SJSA1 (cell line): ENCODE measurements around the gene ZHX3. TPM values are rescaled to one million over a fixed set of nuclear protein-coding genes. Genes with fewer than 3 reads are reported as not detected.

Experiments used
- DNase-seq, 2 experiments: peaks; one replicate each; pipeline ENCODE4 v3.0.0-alpha.2; 2015 to 2020; ENCODE audit warnings: low spot score in 2 of 2, low read depth in 1 of 2
- H3K27ac ChIP-seq: fragments of 250-450 bp; sonication (Bioruptor Pico); 2 replicates; pipeline ENCODE4 v1.5.1; 2020; ENCODE audit warnings: mild to moderate bottlenecking, moderate library complexity
- H3K27me3 ChIP-seq: fragments of 250-450 bp; sonication (Bioruptor Pico); replicated peaks from 2 replicates; pipeline ENCODE4 v1.5.1; 2020; ENCODE audit warnings: mild to moderate bottlenecking, moderate library complexity
- H3K36me3 ChIP-seq: fragments of 250-450 bp; sonication (Bioruptor Pico); 2 replicates; pipeline ENCODE4 v1.5.1; 2020; ENCODE audit warnings: mild to moderate bottlenecking
- H3K4me1 ChIP-seq: fragments of 250-450 bp; sonication (Bioruptor Pico); replicated peaks from 2 replicates; pipeline ENCODE4 v1.6.1; 2021; ENCODE audit warnings: mild to moderate bottlenecking
- H3K4me3 ChIP-seq: fragments of 250-450 bp; sonication (Bioruptor Pico); 2 replicates; pipeline ENCODE4 v1.5.1; 2020; ENCODE audit warnings: mild to moderate bottlenecking
- H3K9me3 ChIP-seq: fragments of 250-450 bp; sonication (Bioruptor Pico); replicated peaks from 2 replicates; pipeline ENCODE4 v1.5.1; 2020; ENCODE audit warnings: mild to moderate bottlenecking
- total RNA-seq: library from RNA; depleted of rRNA; stranded (reverse); fragments of >200 nt; shearing (Covaris generic); gene quantifications from 2 replicates; pipeline ENCODE4 v1.2.3, GENCODE V29; 2014

Gene ZHX3
- total RNA-seq, 1 experiment from 2014 or later, result 19.3 TPM

DNA sequence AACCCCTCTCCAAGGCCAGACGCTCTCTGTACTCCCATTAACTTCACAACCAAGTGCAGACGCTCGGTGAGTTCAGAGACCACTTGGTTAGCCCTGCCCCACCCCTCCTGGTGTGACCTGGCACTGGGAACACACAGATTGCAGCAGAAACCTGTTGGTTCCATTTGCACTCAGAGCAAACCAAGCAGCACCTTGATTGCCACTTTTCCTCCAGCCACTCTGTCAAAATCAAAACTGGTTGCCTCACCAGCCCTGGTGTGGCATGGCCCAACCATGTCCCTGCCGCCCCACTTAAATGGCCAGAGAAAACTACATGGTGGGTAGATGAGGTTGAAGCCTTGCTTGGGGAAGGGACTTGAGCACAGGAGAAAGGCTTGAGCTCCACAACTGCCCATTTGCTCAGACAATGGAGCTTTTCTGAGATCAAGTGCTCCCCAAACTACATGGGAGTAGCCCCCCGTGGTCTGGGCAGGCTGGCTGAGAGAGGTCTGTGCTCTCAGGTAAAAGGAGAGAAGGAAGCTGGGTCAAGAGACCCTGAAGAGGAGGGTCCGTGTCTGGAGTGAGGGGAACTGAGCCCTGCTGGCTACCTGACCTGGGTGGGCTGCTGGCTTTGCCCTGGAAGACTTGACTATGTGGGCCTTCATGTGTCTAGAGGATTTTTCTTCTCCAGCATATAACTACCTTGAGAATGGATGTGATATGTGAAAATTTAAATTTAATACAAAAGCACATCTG lies 136.8 kb downstream of the ZHX3 start:
- Histone ChIP-seq H3K27ac (no peak overlapping the region), H3K9me3 (no peaks in the 10 kb centered on the region), H3K36me3 (peaks cover 42% of the 10 kb centered on the region), H3K4me3 (no peak overlapping the region), H3K4me1 (peaks cover 28% of the 10 kb centered on the region), H3K27me3 (no peaks in the 10 kb centered on the region)
- DNase-seq, result peak in 1 of 2 experiments; percentile 26

DNA sequence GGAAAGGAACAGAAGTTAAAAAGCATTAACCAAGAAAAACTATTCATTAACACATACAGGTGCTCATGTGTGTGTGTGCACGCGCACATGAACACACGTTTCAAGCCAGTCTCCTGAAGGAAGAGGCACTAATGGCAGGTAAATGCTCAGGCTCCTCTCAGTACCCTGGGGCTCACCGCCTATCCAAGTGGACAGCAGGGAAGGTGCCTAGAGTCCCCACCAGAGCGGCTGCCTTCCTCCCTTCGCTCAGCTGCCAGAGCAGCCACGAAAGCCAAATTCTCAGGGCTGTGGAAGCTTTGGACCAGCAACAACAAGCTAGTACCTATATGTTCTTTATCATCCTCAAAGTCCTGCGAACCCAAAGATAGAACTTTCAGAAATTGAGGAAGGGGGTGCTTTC lies 137.6 kb downstream of the ZHX3 start:
- no peak overlapping the region for H3K27ac ChIP-seq
- H3K4me3 ChIP-seq, result no peak overlapping the region
- no peaks in the 10 kb centered on the region for H3K27me3 ChIP-seq
- DNase-seq, result peak in 1 of 2 experiments; percentile 29
- H3K9me3 ChIP-seq, result no peaks in the 10 kb centered on the region
- peaks cover 29% of the 10 kb centered on the region for H3K4me1 ChIP-seq
- H3K36me3 ChIP-seq, result peaks cover 50% of the 10 kb centered on the region

DNA sequence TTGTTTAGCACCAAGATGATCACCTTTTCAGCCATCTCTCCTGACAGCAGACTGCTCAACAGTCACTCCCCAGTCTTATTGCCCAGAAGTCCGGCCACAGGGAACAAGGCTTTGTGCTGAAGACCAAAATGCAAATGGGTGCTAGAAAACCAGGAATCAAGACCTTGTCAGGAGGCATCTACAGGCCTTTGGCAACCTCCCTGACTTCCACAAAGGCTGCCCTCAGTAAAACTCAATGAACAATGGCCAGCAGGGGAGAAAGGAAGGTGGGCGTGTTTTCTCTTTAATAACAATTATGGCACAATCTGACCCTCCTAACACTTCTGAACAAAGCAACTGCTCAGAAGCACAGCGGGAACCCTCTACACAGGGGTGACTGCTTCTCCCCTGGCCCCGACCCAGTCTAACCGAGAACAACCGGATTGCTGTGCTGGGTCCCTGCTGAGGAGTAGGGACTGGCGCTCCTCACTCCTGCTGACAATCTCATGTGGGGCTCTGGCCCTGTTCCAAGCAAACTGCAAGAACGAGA lies 138.6 kb downstream of the ZHX3 start:
- Histone ChIP-seq H3K27me3 (no peaks in the 10 kb centered on the region), H3K27ac (0 out of 2 replicates have a peak overlapping the region, but pooled peaks have one; percentile 80), H3K36me3 (peaks cover 57% of the 10 kb centered on the region), H3K4me1 (peaks cover 36% of the 10 kb centered on the region), H3K9me3 (no peaks in the 10 kb centered on the region), H3K4me3 (no peak overlapping the region)
- peak in 1 of 2 experiments; percentile 42 for DNase-seq

DNA sequence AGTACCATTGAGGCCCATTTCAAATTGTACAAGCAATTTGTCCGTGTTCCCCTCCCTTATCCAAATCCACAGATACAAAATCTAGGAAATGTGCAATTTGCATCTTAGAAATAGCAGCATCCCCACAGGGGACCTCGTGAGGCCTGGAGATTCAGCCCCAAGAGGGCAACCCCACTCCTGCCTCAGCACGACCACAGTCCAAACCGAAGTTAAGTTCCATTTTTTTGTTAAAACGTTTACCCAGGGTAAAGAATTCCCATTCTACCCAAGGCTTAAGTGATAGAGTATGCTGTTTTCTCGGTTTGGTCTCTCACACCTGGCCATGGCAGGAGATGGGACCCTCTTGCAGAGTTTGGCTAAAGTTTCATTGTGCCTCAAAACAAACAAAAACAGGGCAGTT lies 139.0 kb downstream of the ZHX3 start:
- Histone ChIP-seq H3K27ac (peak overlapping the region; percentile 80; the same call in 1 of the 2 replicates), H3K4me1 (peaks cover 36% of the 10 kb centered on the region), H3K4me3 (no peak overlapping the region), H3K9me3 (no peaks in the 10 kb centered on the region), H3K36me3 (peaks cover 62% of the 10 kb centered on the region), H3K27me3 (no peaks in the 10 kb centered on the region)
- peak in 1 of 2 experiments; percentile 20 for DNase-seq

DNA sequence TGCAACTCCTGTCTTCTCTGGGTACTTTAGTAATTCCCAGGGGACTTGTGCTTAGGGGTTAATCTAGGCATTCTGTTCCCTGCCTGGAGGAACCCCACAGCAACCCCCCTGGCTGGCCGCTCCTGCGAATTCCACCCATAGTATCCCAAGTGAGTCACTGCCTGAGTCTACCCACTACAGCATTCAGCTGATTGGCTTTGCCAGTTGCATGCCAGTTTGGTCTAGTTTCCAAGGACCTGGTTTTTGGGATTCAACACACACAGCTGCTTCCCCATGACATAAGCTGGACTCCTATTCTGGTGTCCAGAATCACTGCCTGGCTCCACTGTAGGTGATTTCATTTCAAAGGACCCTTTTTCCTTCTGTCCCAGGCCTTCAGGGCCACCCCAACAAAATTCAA lies 139.9 kb downstream of the ZHX3 start:
- peaks cover 36% of the 10 kb centered on the region for H3K4me1 ChIP-seq
- no peak overlapping the region for H3K4me3 ChIP-seq
- peak overlapping the region; percentile 80 for H3K27ac ChIP-seq
- DNase-seq, result peak; percentile 82 to 94
- H3K27me3 ChIP-seq, result no peaks in the 10 kb centered on the region
- peaks cover 71% of the 10 kb centered on the region for H3K36me3 ChIP-seq
- no peaks in the 10 kb centered on the region for H3K9me3 ChIP-seq

DNA sequence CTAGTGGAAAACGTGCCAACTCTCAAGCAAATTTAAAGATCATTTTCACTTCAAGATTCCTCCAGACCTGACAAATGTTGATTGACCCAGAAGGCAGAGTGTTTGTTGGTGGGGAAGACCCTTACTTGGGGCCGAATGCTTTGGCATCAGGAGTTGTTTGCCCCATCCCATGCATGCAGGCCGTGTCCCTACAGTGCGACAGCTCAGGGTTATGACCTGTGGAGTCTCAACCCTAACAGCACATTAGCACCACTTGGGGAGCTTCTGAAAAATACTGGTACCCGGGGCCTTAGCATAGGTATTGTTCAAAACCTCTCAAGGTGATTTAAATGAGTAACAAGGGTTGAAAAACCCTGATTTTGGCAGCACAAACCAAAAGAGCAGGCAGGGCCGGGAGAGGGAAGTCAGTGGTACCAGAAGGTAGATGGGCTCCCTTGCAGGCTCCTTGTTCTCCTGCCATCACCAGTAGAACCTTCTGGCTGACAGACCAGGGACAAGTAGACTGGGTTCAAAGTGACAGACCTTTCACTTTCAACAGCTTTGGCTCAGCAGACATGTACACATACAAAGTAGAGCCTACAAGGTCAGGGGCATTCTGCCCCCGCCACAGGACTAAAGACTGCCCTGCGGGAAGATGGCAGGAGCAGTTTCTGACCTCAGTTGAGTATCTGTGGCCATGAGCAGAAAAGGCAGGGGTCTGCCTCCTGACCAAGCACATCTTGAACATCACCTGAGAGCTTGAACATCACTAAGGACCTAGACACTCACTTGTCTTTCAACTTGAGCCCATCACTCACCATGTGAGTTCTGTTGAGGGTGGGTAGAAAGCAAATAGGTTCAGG lies 140.6 kb downstream of the ZHX3 start:
- peak in 1 of 2 experiments; percentile 28 for DNase-seq
- no peaks in the 10 kb centered on the region for H3K9me3 ChIP-seq
- H3K27ac ChIP-seq, result peak overlapping the region; percentile 80
- peaks cover 36% of the 10 kb centered on the region for H3K4me1 ChIP-seq
- H3K27me3 ChIP-seq, result no peaks in the 10 kb centered on the region
- H3K4me3 ChIP-seq, result no peak overlapping the region
- peaks cover 75% of the 10 kb centered on the region for H3K36me3 ChIP-seq

DNA sequence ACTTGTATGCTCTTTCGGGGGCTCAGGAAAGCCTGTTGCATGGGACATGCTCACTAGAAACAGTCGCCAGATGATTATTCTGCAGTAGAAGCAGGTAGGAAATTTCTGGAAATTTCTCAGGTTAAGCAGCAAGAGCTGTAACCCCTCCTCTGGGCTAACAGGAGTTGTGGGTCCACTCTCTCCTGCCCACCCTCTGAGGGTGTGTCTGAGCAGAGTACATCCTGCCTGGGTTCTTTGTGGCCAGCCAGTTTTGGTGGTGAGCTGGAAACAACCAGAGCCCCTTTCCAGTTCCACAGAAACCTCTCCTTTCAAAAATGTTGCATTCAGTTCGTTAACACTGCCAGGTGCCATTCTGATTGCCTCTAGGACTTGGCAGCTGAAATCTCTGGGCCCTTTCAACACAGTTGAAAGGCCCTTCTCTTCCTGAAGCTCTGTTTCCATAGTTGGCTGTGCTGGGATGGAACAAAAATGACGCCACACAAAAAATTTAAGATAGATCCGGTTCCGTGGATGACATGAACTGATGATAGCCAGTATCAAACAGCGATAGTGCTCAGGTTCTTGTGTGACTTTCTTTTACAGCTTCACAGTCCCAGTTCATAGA lies 141.7 kb downstream of the ZHX3 start:
- no peaks in the 10 kb centered on the region for H3K9me3 ChIP-seq
- H3K4me1 ChIP-seq, result peaks cover 36% of the 10 kb centered on the region
- DNase-seq, result peak in 1 of 2 experiments; percentile 22
- no peak overlapping the region for H3K4me3 ChIP-seq
- peaks cover 77% of the 10 kb centered on the region for H3K36me3 ChIP-seq
- H3K27ac ChIP-seq, result no peak overlapping the region
- no peaks in the 10 kb centered on the region for H3K27me3 ChIP-seq

DNA sequence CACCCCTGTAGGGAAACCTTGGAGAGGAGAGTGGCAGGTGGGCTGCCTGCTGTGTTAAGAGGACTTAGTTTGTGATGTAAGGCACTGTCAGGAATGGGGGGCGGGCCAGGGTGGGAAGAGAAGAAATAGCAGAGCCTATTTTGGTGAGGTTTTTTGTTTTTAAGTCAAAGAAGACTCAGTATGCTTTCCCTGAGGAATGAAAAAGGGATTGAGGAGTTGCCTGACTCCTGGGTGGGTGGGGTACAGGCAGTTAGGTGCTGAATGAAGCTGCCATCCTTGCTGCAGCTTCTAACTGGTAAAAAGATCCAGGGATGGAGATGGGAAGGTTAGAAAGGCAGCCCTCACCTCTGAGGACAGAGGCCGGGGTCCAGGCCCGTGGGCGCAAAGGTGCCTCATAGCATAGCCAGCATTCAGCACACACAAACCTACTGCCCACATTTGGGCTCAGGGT lies 142.3 kb downstream of the ZHX3 start:
- no peaks in the 10 kb centered on the region for H3K9me3 ChIP-seq
- H3K4me1 ChIP-seq, result peaks cover 36% of the 10 kb centered on the region
- H3K36me3 ChIP-seq, result peaks cover 83% of the 10 kb centered on the region
- peak in 1 of 2 experiments; percentile 32 for DNase-seq
- H3K4me3 ChIP-seq, result no peak overlapping the region
- no peak overlapping the region for H3K27ac ChIP-seq
- H3K27me3 ChIP-seq, result no peaks in the 10 kb centered on the region

DNA sequence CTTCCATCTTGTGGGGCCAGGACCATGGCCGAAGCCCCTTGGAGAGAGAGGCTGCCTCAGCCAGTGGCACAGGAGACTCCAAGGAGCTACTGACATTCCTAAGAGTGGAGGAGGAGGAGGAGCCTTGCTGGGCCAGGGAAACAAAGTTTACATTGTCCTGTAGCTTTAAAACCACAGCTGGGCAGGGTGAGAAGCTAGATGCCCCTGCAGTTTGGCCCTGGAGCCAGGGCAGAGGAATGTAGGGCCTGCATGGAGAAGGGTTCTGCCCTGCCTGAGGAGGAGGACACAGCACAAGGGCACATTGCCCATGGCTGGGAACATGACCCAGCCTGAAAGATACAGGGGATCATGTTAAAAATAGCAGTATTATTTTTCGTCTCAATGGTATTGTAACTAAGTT lies 142.7 kb downstream of the ZHX3 start:
- Histone ChIP-seq H3K27me3 (no peaks in the 10 kb centered on the region), H3K9me3 (no peaks in the 10 kb centered on the region), H3K4me3 (no peak overlapping the region), H3K36me3 (peaks cover 88% of the 10 kb centered on the region), H3K27ac (no peak overlapping the region), H3K4me1 (peaks cover 36% of the 10 kb centered on the region)
- peak; percentile 32 to 44 for DNase-seq

DNA sequence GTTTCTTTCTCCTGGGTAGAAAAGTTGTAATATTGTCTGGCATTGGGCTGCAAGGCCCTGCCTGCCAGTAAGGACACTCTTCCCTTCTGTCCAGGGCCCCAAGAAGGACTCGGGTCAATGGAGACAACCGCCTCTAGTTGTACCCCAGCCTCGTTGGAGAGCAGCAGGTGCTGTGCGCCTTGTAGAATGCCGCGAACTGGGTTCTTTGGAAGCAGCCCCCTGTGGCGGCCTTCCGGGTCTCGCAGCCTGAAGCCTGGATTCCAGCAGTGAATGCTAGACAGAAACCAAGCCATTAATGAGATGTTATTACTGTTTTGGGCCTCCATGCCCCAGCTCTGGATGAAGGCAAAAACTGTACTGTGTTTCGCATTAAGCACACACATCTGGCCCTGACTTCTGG lies 143.2 kb downstream of the ZHX3 start:
- Histone ChIP-seq H3K27ac (no peak overlapping the region), H3K4me3 (no peak overlapping the region), H3K4me1 (peaks cover 36% of the 10 kb centered on the region), H3K27me3 (no peaks in the 10 kb centered on the region), H3K9me3 (no peaks in the 10 kb centered on the region), H3K36me3 (peaks cover 92% of the 10 kb centered on the region)
- peak in 1 of 2 experiments; percentile 38 for DNase-seq

DNA sequence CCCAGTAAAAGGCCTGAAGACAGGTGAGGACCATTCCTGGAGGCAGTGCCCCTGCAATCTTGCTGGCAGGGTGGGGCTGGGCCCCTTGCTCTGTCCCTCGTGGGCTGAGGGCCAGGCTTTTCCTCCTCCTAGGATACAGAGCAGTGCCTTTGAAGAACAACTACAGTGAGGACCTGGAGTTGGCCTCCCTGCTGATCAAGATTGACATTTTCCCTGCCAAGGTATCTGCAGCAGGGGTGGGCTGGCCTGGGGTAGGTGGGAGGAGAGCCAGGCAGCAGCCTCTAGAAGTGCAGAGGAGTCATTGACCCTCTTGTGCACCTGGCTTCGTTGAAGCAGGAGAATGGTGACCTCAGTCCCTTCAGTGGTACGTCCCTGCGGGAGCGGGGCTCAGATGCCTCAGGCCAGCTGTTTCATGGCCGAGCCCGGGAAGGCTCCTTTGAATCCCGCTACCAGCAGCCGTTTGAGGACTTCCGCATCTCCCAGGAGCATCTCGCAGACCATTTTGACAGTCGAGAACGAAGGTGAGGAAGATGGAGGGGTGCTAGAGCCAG lies 143.7 kb downstream of the ZHX3 start:
- peaks cover 33% of the 10 kb centered on the region for H3K4me1 ChIP-seq
- no peaks in the 10 kb centered on the region for H3K27me3 ChIP-seq
- H3K27ac ChIP-seq, result no peak overlapping the region
- no peak overlapping the region for H3K4me3 ChIP-seq
- no peaks in the 10 kb centered on the region for H3K9me3 ChIP-seq
- peaks cover 92% of the 10 kb centered on the region for H3K36me3 ChIP-seq
- peak in 1 of 2 experiments; percentile 33 for DNase-seq

DNA sequence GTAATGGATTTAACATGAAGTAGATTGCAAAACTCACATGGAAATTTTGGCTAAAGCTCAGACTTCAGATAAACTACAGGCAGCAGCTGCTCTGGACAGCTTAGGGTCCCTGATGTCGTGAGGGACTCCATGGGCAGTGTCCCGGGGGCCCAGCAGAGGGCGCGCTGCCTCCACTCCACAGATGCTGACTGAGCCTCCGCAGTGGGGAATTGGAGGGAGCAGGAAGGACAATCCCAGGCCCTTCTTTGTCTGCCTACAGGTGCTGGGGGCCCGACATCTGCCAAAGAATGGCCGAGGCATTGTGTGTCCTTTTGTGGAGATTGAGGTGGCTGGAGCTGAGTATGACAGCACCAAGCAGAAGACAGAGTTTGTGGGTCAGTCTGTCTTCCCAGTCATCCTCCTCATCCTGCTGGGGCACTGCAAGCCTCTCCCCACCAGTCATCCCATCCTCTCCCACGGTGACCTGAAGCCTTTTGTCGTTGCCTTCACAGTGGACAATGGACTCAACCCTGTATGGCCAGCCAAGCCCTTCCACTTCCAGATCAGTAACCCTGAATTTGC lies 144.3 kb downstream of the ZHX3 start:
- peaks cover 92% of the 10 kb centered on the region for H3K36me3 ChIP-seq
- H3K4me1 ChIP-seq, result peaks cover 27% of the 10 kb centered on the region
- peak; percentile 68 to 76 for DNase-seq
- H3K27me3 ChIP-seq, result no peaks in the 10 kb centered on the region
- H3K9me3 ChIP-seq, result no peaks in the 10 kb centered on the region
- no peak overlapping the region for H3K4me3 ChIP-seq
- no peak overlapping the region for H3K27ac ChIP-seq
